HUES48 (cell line): ENCODE measurements around the gene PRSS27.
"Not testable (repeated sequence)": the region's sequence is repeated elsewhere in the genome, so short reads cannot be mapped to it uniquely, and the experiment has no call there.

Source experiments
- H3K27ac ChIP-seq: one replicate; pipeline ENCODE4 v1.7.0; 2013; ENCODE audit warnings: low read depth, low read length, inconsistent platforms
- H3K27me3 ChIP-seq: 2 replicates; pipeline ENCODE4 v1.6.1; 2013; ENCODE audit warnings: mild to moderate bottlenecking, low read length; ENCODE audit not compliant: control insufficient read depth, insufficient read depth
- H3K36me3 ChIP-seq: 2 replicates; pipeline ENCODE4 v1.6.1; 2013; ENCODE audit warnings: low read length; ENCODE audit not compliant: control insufficient read depth, insufficient read depth
- H3K4me1 ChIP-seq: 2 replicates; pipeline ENCODE4 v1.6.1; 2013; ENCODE audit warnings: mild to moderate bottlenecking, low read length; ENCODE audit not compliant: control insufficient read depth, insufficient read depth
- H3K4me3 ChIP-seq: 2 replicates; pipeline ENCODE4 v1.5.1; 2013; ENCODE audit warnings: mild to moderate bottlenecking, low read depth, low read length
- H3K9ac ChIP-seq: 2 replicates; pipeline ENCODE4 v1.6.1; 2013; ENCODE audit warnings: mild to moderate bottlenecking, low read depth, low read length, moderate library complexity
- H3K9me3 ChIP-seq: 2 replicates; pipeline ENCODE4 v1.6.1; 2013; ENCODE audit warnings: low read length; ENCODE audit not compliant: control insufficient read depth, insufficient read depth

The PRSS27 gene

GRCh38 chr16:2699791-2700600, 20.0 kb downstream of the PRSS27 start:
- H3K4me1 ChIP-seq = no peaks in the 10 kb centered on the region
- no peaks in the 10 kb centered on the region for H3K9me3 ChIP-seq
- H3K36me3 ChIP-seq = peaks cover 66% of the 10 kb centered on the region
- no peaks in the 10 kb centered on the region for H3K27me3 ChIP-seq
- no peak overlapping the region for H3K4me3 ChIP-seq
- H3K27ac ChIP-seq = no peak overlapping the region
- H3K9ac ChIP-seq = no peak overlapping the region

DNA sequence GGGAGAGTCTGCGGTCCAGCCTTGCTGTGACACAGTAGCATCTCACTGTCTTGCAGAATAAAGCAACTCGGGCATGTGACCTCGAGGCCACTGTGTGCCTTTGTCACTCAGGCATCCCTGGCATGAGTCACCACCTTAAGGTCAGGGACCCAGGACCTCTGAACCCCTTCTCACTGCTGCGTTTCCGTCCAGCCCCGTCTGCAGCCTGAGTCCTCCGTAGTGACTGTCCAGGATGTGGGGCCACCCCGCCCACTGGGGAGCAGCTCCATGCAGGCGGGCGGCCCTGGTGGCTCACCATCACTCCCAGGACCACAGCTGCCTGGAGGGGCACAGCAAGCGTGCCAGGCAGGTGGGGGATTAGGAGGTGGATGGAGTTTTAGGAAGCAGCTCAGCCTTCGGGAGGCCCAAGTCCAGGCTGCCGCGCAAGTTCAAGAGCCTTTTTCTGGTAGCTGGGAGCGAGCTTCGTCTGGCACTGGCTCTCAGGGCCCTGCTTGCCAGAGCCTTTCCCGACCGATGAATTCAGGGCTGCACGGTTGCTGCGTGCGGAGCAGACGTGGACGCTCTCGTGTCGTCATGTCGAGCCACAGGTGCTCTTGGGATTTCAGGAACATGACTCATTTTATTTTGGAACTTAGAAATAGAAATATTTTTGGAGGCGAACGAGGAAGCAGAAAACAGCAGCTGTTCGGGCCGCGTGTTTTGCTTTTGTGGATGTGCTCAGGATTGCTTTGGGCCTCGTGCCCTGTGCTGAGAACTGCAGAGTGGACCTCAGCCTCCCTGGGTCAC, 20.9 kb downstream of the PRSS27 start:
- Histone ChIP-seq H3K27me3 (no peaks in the 10 kb centered on the region), H3K4me1 (no peaks in the 10 kb centered on the region), H3K36me3 (peaks cover 58% of the 10 kb centered on the region), H3K4me3 (no peak overlapping the region), H3K27ac (no peak overlapping the region), H3K9me3 (no peaks in the 10 kb centered on the region), H3K9ac (no peak overlapping the region)

GRCh38 chr16:2698103-2698870, 21.7 kb downstream of the PRSS27 start:
- peaks cover 53% of the 10 kb centered on the region for H3K36me3 ChIP-seq

DNA sequence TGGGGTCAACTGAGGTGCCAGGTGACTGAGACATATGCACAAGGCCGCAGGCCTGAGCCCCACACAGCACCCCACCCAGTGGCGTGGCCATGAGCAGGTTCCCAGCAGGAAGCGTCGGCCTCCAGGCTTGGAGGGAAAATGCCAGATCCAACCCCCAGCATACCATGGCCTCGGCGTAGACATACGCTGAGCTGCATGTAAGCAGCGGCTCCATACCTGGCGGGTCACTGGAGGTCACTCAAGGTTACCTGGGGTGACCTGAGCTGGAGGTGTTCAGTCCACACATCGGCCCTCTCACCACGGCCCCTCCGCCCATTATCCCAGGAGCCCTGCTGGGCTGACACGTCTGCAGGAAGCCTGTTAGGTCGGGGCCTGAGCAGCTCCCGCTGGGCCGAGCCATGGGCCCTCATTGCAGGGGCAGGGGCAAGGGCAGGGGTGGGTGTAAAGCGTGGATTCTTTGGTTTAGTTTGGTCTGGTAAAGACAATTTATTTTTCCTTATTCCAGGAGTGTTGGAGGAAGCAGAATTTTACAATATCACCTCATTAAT, 22.5 kb downstream of the PRSS27 start:
- no peak overlapping the region for H3K4me3 ChIP-seq
- no peak overlapping the region for H3K9ac ChIP-seq
- no peaks in the 10 kb centered on the region for H3K9me3 ChIP-seq
- no peak overlapping the region for H3K27ac ChIP-seq
- H3K36me3 ChIP-seq = peaks cover 46% of the 10 kb centered on the region
- no peaks in the 10 kb centered on the region for H3K4me1 ChIP-seq
- no peaks in the 10 kb centered on the region for H3K27me3 ChIP-seq

More at GRCh38 chr16:2698103-2698870, 21.7 kb downstream of the PRSS27 start:
- Histone ChIP-seq H3K9me3 (no peaks in the 10 kb centered on the region), H3K4me3 (no peak overlapping the region), H3K4me1 (no peaks in the 10 kb centered on the region), H3K27me3 (no peaks in the 10 kb centered on the region), H3K27ac (no peak overlapping the region), H3K9ac (no peak overlapping the region)

GRCh38 chr16:2696601-2697250, 23.3 kb downstream of the PRSS27 start:
- not testable (repeated sequence) for H3K4me1 ChIP-seq, H3K4me3 ChIP-seq, H3K27ac ChIP-seq, H3K9ac ChIP-seq, H3K27me3 ChIP-seq, H3K9me3 ChIP-seq
- H3K36me3 ChIP-seq = peaks cover 46% of the 10 kb centered on the region

GRCh38 chr16:2692948-2693651, 26.9 kb downstream of the PRSS27 start:
- no peak overlapping the region for H3K4me3 ChIP-seq
- H3K36me3 ChIP-seq = peaks cover 18% of the 10 kb centered on the region
- no peaks in the 10 kb centered on the region for H3K9me3 ChIP-seq
- H3K4me1 ChIP-seq = no peaks in the 10 kb centered on the region
- H3K27ac ChIP-seq = no peak overlapping the region
- H3K9ac ChIP-seq = peak overlapping the region; percentile 14; the same call in 1 of the 2 replicates
- H3K27me3 ChIP-seq = no peaks in the 10 kb centered on the region

- Histone ChIP-seq H3K27me3 (no peaks in the 10 kb centered on the region), H3K4me1 (no peaks in the 10 kb centered on the region), H3K36me3 (peaks cover 11% of the 10 kb centered on the region), H3K9ac (no peak overlapping the region), H3K27ac (no peak overlapping the region), H3K4me3 (no peak overlapping the region), H3K9me3 (no peaks in the 10 kb centered on the region)
Observed at GRCh38 chr16:2692251-2692947, 27.6 kb downstream of the PRSS27 start.

- Histone ChIP-seq H3K4me3 (no peak overlapping the region), H3K9me3 (no peaks in the 10 kb centered on the region), H3K4me1 (no peaks in the 10 kb centered on the region), H3K27me3 (no peaks in the 10 kb centered on the region), H3K36me3 (peaks cover 5% of the 10 kb centered on the region; the same call in 1 of the 2 replicates), H3K27ac (no peak overlapping the region), H3K9ac (no peak overlapping the region)
Observed at GRCh38 chr16:2691491-2692248, 28.4 kb downstream of the PRSS27 start.

DNA sequence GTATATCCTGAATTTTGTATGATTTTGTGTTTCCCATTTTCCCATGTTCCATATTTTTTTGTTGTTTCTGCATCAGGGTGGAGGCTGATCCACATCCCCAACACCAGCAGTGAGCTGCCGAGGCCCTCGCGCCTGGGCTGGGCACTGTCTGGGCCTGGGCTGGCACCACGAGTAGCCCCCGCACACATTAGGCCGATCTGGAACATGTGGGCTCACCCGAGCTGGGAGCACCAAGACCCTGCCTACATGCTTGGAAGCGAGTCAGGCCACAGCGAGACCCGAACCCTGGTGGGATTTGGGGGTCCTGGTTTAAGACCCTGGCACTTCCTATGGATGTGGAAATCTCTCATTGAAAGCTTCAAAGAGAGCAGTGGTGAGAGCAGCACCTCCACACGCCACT, 29.2 kb downstream of the PRSS27 start:
- H3K27me3 ChIP-seq = no peaks in the 10 kb centered on the region
- H3K36me3 ChIP-seq = peaks cover 5% of the 10 kb centered on the region; the same call in 1 of the 2 replicates
- no peaks in the 10 kb centered on the region for H3K4me1 ChIP-seq
- H3K4me3 ChIP-seq = no peak overlapping the region
- no peak overlapping the region for H3K9ac ChIP-seq
- no peaks in the 10 kb centered on the region for H3K9me3 ChIP-seq
- no peak overlapping the region for H3K27ac ChIP-seq
